Right atrium auricular region (tissue), 2 donors: ENCODE results near the gene SLC22A15. TPM values are rescaled to one million over a fixed set of nuclear protein-coding genes. Genes with fewer than 3 reads are reported as not detected.

Experiments used
- DNase-seq: peaks from one replicate; pipeline ENCODE4 v3.0.0-alpha.2; 2019; ENCODE audit warnings: low spot score
- H3K27ac ChIP-seq, 2 donors: fragments of 200-600 bp; sonication (generic); 1 replicate in 1 of 2; 2 replicates in 1 of 2; pipeline ENCODE4 v1.5.1; 2016 to 2019
- H3K27me3 ChIP-seq, 2 donors: fragments of 200-600 bp; sonication (generic); one replicate each; pipeline versions ENCODE4 v1.5.1 to v1.6.0; 2017 to 2019
- H3K36me3 ChIP-seq: fragments of 200-600 bp; sonication (generic); one replicate; pipeline ENCODE4 v1.5.1; 2016
- H3K4me1 ChIP-seq, 2 donors: fragments of 200-600 bp; sonication (generic); one replicate each; pipeline versions ENCODE4 v1.5.1 to v1.6.0; 2017 to 2019
- H3K4me3 ChIP-seq, 2 donors: fragments of 200-600 bp; sonication (generic); 1 replicate in 1 of 2; 2 replicates in 1 of 2; pipeline ENCODE4 v1.5.1; 2017 to 2019; ENCODE audit warnings: mild to moderate bottlenecking in 1 of 2, moderate library complexity in 1 of 2
- H3K9me3 ChIP-seq, 2 donors: fragments of 200-600 bp; sonication (generic); one replicate each; pipeline ENCODE4 v1.5.1; 2019
- CTCF ChIP-seq, 2 donors: fragments of 200-600 bp; sonication (generic); IDR thresholded peaks; one replicate each; pipeline ENCODE4 v1.5.1; 2019; ENCODE audit warnings: antibody characterized with exemption in 2 of 2
- total RNA-seq, 2 donors: library from RNA; depleted of rRNA; stranded (reverse); fragments of >200 nt; gene quantifications; one replicate each; pipeline ENCODE4 v1.1.0, GENCODE V29; 2016

Gene SLC22A15
- total RNA-seq, 2 donors from 2014 or later = 3.9 to 10.1 TPM

- no peak for TF ChIP-seq CTCF (IDR thresholded peaks at IDR 0.05)
- H3K36me3 ChIP-seq = no peaks in the 10 kb centered on the region
- H3K4me3 ChIP-seq = no peak within 1 kb of the TSS
- no peaks in the 10 kb centered on the region for H3K27me3 ChIP-seq
- no peaks in the 10 kb centered on the region for H3K4me1 ChIP-seq
- H3K27ac ChIP-seq = no peak within 1 kb of the TSS
- DNase-seq = no peak
- no peaks in the 10 kb centered on the region for H3K9me3 ChIP-seq
Observed at GRCh38 chr1:116110567-116111523, 134.5 kb downstream of the SLC22A15 start, which contains the start of gene MAB21L3. Gene MAB21L3 (plus strand): TSS chr1:116111399. CDS start chr1:116112616, 1,217 bp downstream.

- DNase-seq = no peak
- Histone ChIP-seq H3K36me3 (no peaks in the 10 kb centered on the region), H3K4me1 (no peaks in the 10 kb centered on the region), H3K9me3 (no peaks in the 10 kb centered on the region), H3K27me3 (no peaks in the 10 kb centered on the region), H3K27ac (no peak overlapping the region), H3K4me3 (no peak overlapping the region)
- no peak for TF ChIP-seq CTCF (IDR thresholded peaks at IDR 0.05)
Observed at GRCh38 chr1:116111524-116112021, 135.3 kb downstream of the SLC22A15 start.

GRCh38 chr1:116112388-116113140, 136.3 kb downstream of the SLC22A15 start:
- no peaks in the 10 kb centered on the region for H3K4me1 ChIP-seq
- no peaks in the 10 kb centered on the region for H3K9me3 ChIP-seq
- H3K27me3 ChIP-seq = no peaks in the 10 kb centered on the region
- H3K27ac ChIP-seq = no peak overlapping the region
- TF ChIP-seq CTCF (IDR thresholded peaks at IDR 0.05) = no peak
- H3K36me3 ChIP-seq = no peaks in the 10 kb centered on the region
- no peak for DNase-seq
- no peak overlapping the region for H3K4me3 ChIP-seq

GRCh38 chr1:116113615-116114014, 137.3 kb downstream of the SLC22A15 start:
- DNase-seq = no peak
- Histone ChIP-seq H3K36me3 (no peaks in the 10 kb centered on the region), H3K27me3 (no peaks in the 10 kb centered on the region), H3K4me1 (no peaks in the 10 kb centered on the region), H3K9me3 (no peaks in the 10 kb centered on the region), H3K4me3 (no peak overlapping the region), H3K27ac (no peak overlapping the region)
- no peak for TF ChIP-seq CTCF (IDR thresholded peaks at IDR 0.05)

GRCh38 chr1:116115476-116116439, 139.4 kb downstream of the SLC22A15 start:
- no peaks in the 10 kb centered on the region for H3K9me3 ChIP-seq
- TF ChIP-seq CTCF (IDR thresholded peaks at IDR 0.05) = no peak
- H3K27ac ChIP-seq = no peak overlapping the region
- H3K4me3 ChIP-seq = no peak overlapping the region
- no peaks in the 10 kb centered on the region for H3K27me3 ChIP-seq
- no peaks in the 10 kb centered on the region for H3K36me3 ChIP-seq
- H3K4me1 ChIP-seq = no peaks in the 10 kb centered on the region
- no peak for DNase-seq
